Peyer's patch (tissue), 4 donors: ENCODE results near the gene CNIH1. TPM values are rescaled to one million over a fixed set of nuclear protein-coding genes. Genes with fewer than 3 reads are reported as not detected.
"Not testable (repeated sequence)": the region's sequence is repeated elsewhere in the genome, so short reads cannot be mapped to it uniquely, and the experiment has no call there.

Source experiments
- DNase-seq, 3 donors: peaks; one replicate each; pipeline ENCODE4 v3.0.0-alpha.2; 2017 to 2019
- H3K27ac ChIP-seq, 4 donors: fragments of 200-600 bp; sonication (generic); one replicate each; pipeline ENCODE4 v1.5.1; 2016 to 2019
- H3K27me3 ChIP-seq, 2 donors: fragments of 200-600 bp; sonication (generic); one replicate each; pipeline ENCODE4 v1.5.1; 2019
- H3K36me3 ChIP-seq, 3 donors: fragments of 200-600 bp; sonication (generic); one replicate each; pipeline ENCODE4 v1.5.1; 2016 to 2019
- H3K4me1 ChIP-seq, 4 donors: fragments of 200-600 bp; sonication (generic); one replicate each; pipeline ENCODE4 v1.5.1; 2016 to 2019
- H3K4me3 ChIP-seq, 4 donors: fragments of 200-600 bp; sonication (generic); 1 replicate in 3 of 4; 2 replicates in 1 of 4; pipeline ENCODE4 v1.5.1; 2016 to 2019; ENCODE audit warnings: mild to moderate bottlenecking in 1 of 4
- H3K9me3 ChIP-seq, 4 donors: fragments of 200-600 bp; sonication (generic); one replicate each; pipeline ENCODE4 v1.5.1; 2016 to 2019; ENCODE audit warnings: mild to moderate bottlenecking in 1 of 4
- CTCF ChIP-seq, 6 experiments: fragments of 450-650 bp in 4 of 6; fragments of 200-600 bp in 2 of 6; sonication (generic) in 1 of 6; IDR thresholded peaks; one replicate each; pipeline ENCODE4 v1.5.1; 2017 to 2019; ENCODE audit warnings: antibody characterized with exemption in 6 of 6, mild to moderate bottlenecking in 3 of 6, moderate library complexity in 1 of 6
- POLR2A ChIP-seq, 2 donors: fragments of 450-650 bp; IDR thresholded peaks; one replicate each; pipeline ENCODE4 v1.5.1; 2017; ENCODE audit warnings: antibody characterized with exemption in 2 of 2, mild to moderate bottlenecking in 2 of 2, moderate library complexity in 2 of 2
- total RNA-seq, 4 donors: library from RNA; depleted of rRNA; stranded (reverse); fragments of >200 nt; gene quantifications; one replicate each; pipeline ENCODE4 v1.1.0, GENCODE V29; 2016

CNIH1 gene
- total RNA-seq, 4 donors from 2014 or later: 61.1 to 130 (median 121) TPM

GRCh38 chr14:54444681-54445080 lies 3.5 kb upstream of the CNIH1 start:
- Histone ChIP-seq H3K36me3 (no peaks in the 10 kb centered on the region), H3K4me3 (no peak overlapping the region), H3K9me3 (no peaks in the 10 kb centered on the region), H3K4me1 (peaks cover 0 to 18% (median 7%) of the 10 kb centered on the region in 4 donors), H3K27ac (no peak overlapping the region), H3K27me3 (no peaks in the 10 kb centered on the region)
- no peak for DNase-seq
- TF ChIP-seq POLR2A (IDR thresholded peaks at IDR 0.05) (no peak), CTCF (IDR thresholded peaks at IDR 0.05) (no peak)

- TF ChIP-seq POLR2A (IDR thresholded peaks at IDR 0.05): no peak
- no peak for TF ChIP-seq CTCF (IDR thresholded peaks at IDR 0.05)
- Histone ChIP-seq H3K4me3 (no peak overlapping the region), H3K27ac (no peak overlapping the region), H3K9me3 (no peaks in the 10 kb centered on the region), H3K27me3 (no peaks in the 10 kb centered on the region), H3K36me3 (no peaks in the 10 kb centered on the region), H3K4me1 (peaks cover 0 to 25% (median 7%) of the 10 kb centered on the region in 4 donors)
- no peak for DNase-seq
Observed at GRCh38 chr14:54443981-54444380, 2.8 kb upstream of the CNIH1 start.

GRCh38 chr14:54442961-54443360 lies 1.8 kb upstream of the CNIH1 start:
- peaks cover 0 to 25% (median 7%) of the 10 kb centered on the region in 4 donors for H3K4me1 ChIP-seq
- H3K9me3 ChIP-seq, H3K27ac ChIP-seq, H3K27me3 ChIP-seq, DNase-seq, H3K4me3 ChIP-seq, H3K36me3 ChIP-seq: not testable (repeated sequence)

- Histone ChIP-seq H3K4me1 (peaks cover 0 to 28% (median 4%) of the 10 kb centered on the region in 4 donors), H3K4me3 (peak overlapping the region; percentile 57 to 90 (median 66)), H3K36me3 (no peaks in the 10 kb centered on the region), H3K27ac (peak overlapping the region; percentile 86 to 98 (median 92)), H3K27me3 (no peaks in the 10 kb centered on the region), H3K9me3 (no peaks in the 10 kb centered on the region)
- no peak for DNase-seq
- TF ChIP-seq POLR2A (IDR thresholded peaks at IDR 0.05) (no peak), CTCF (IDR thresholded peaks at IDR 0.05) (no peak)
Observed at GRCh38 chr14:54440476-54440872, 700 bp downstream of the CNIH1 start.

GRCh38 chr14:54440037-54440436 lies 1.1 kb downstream of the CNIH1 start:
- no peak for DNase-seq
- no peaks in the 10 kb centered on the region for H3K36me3 ChIP-seq
- peak overlapping the region; percentile 57 to 90 (median 66) for H3K4me3 ChIP-seq
- no peaks in the 10 kb centered on the region for H3K27me3 ChIP-seq
- H3K4me1 ChIP-seq: peaks cover 0 to 33% (median 4%) of the 10 kb centered on the region in 4 donors
- H3K9me3 ChIP-seq: no peaks in the 10 kb centered on the region
- H3K27ac ChIP-seq: peak overlapping the region; percentile 86 to 98 (median 92)
- no peak for TF ChIP-seq POLR2A (IDR thresholded peaks at IDR 0.05)

GRCh38 chr14:54438703-54439102 lies 2.5 kb downstream of the CNIH1 start:
- Histone ChIP-seq H3K4me3 (no peak overlapping the region), H3K27me3 (no peaks in the 10 kb centered on the region), H3K36me3 (no peaks in the 10 kb centered on the region), H3K27ac (no peak overlapping the region), H3K9me3 (no peaks in the 10 kb centered on the region), H3K4me1 (peaks cover 0 to 39% (median 4%) of the 10 kb centered on the region in 4 donors)
- TF ChIP-seq POLR2A (IDR thresholded peaks at IDR 0.05) (no peak), CTCF (IDR thresholded peaks at IDR 0.05) (no peak)
- no peak for DNase-seq

GRCh38 chr14:54437954-54438353 lies 3.2 kb downstream of the CNIH1 start:
- not testable (repeated sequence) for H3K4me3 ChIP-seq, H3K27me3 ChIP-seq, DNase-seq, H3K27ac ChIP-seq, H3K36me3 ChIP-seq, H3K9me3 ChIP-seq
- peaks cover 0 to 39% (median 4%) of the 10 kb centered on the region in 4 donors for H3K4me1 ChIP-seq
